ENCODE results near the gene PTPMT1. TPM values are rescaled to one million over a fixed set of nuclear protein-coding genes. Genes with fewer than 3 reads are reported as not detected.
A peak's percentile ranks its signal among the peaks of the same experiment; 100 is the strongest.

Gene PTPMT1
- total RNA-seq, 4 donors from 2014 or later = 84.1 to 111 (median 90.1) TPM

GRCh38 chr11:47605921-47606320 lies 40.5 kb downstream of the PTPMT1 start:
- 81 to 90% methylated on average over 3 of the region's 3 CpGs for WGBS, 2 donors
- TF ChIP-seq CTCF (IDR thresholded peaks at IDR 0.05) = no peak
- no peak for TF ChIP-seq POLR2A (IDR thresholded peaks at IDR 0.05)
- intact Hi-C loops (cut with DNase I; ENCODE audit: low total_unique reads) = no loop called here
- H3K4me3 ChIP-seq (ENCODE audit: low read depth, poor library complexity, severe bottlenecking) = no peak overlapping the region
- peak in 1 of 2 donors; percentile 10 for DNase-seq (ENCODE audit: low spot score in 2 of 2)

DNA sequence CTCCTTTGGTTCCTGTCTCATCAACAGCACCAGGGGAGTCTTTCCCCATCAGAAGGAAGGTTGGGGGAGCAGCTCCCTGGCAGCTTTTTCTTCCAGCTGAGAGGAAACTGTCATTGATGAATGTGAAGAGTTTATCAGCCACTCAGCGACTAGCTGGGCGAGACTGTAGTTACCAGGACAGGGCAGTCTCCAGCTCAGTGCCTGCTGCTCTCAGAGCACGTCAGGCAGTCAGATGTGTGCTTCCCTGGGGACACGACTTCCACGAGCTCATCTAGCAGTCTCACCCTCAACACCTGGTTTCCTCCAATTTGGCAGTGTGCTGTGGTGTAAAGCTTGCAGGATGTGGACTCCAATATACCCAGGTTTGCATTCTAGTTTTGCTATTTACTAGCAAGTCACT lies 41.3 kb downstream of the PTPMT1 start:
- 49 to 50% methylated on average over 5 of the region's 5 CpGs for WGBS, 2 donors
- peak in 1 of 2 donors; percentile 72 for DNase-seq (ENCODE audit: low spot score in 2 of 2)
- no peak overlapping the region for H3K4me3 ChIP-seq (ENCODE audit: low read depth, poor library complexity, severe bottlenecking)
- no peak for TF ChIP-seq CTCF (IDR thresholded peaks at IDR 0.05)
- no peak for TF ChIP-seq POLR2A (IDR thresholded peaks at IDR 0.05)
- intact Hi-C loops (cut with DNase I; ENCODE audit: low total_unique reads) = no loop called here

DNA sequence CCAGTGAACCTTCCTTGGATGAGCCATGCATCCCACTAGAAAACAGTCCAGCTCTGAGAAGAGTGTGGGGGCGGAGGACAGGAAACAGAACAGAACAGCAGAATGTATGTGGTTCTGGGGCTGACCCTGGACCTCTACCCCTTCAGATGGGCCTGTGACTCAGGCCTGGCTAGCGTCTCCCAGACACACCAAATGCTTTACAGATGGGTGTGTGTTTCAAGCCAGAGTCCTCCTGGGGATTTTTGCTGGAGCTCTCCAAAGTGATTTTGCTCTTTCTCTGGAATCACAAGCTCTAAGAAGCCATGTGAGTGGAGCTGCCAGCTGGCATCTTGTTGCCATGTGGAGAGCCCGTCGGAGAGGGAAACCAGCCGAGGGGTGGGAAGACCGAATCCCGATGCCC lies 42.0 kb downstream of the PTPMT1 start:
- no peak overlapping the region for H3K4me3 ChIP-seq (ENCODE audit: low read depth, poor library complexity, severe bottlenecking)
- TF ChIP-seq POLR2A (IDR thresholded peaks at IDR 0.05) = no peak
- DNase-seq (ENCODE audit: low spot score in 2 of 2) = peak in 1 of 2 donors; percentile 83
- intact Hi-C loops (cut with DNase I; ENCODE audit: low total_unique reads) = no loop called here
- WGBS, 2 donors = 44 to 72% methylated on average over 7 of the region's 7 CpGs

DNA sequence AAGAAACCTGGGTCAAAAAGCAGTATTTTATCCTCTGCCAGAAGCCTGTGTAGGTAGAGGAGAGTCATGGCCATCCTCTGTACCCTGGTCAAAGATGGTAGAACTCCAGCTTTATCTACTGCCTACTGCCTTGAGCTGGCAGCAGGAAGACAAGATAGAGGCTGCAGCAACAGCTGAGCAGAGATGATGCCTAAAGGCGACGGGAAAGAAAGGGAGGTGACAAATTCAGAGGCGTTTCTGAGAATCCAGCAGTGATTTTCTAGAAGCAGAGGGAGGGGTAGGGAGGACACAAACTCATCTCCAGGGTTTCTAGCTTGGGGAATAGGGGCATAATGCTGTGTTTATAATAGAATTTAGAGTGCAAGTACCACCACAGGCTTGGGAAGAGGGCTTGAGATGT lies 44.3 kb downstream of the PTPMT1 start:
- intact Hi-C loops (cut with DNase I; ENCODE audit: low total_unique reads) = no loop called here
- DNase-seq (ENCODE audit: low spot score in 2 of 2) = peak in 1 of 2 donors; percentile 20
- no peak overlapping the region for H3K4me3 ChIP-seq (ENCODE audit: low read depth, poor library complexity, severe bottlenecking)
- WGBS, 2 donors = 48 to 51% methylated on average over 3 of the region's 3 CpGs
- TF ChIP-seq POLR2A (IDR thresholded peaks at IDR 0.05) (no peak), CTCF (IDR thresholded peaks at IDR 0.05) (no peak)

DNA sequence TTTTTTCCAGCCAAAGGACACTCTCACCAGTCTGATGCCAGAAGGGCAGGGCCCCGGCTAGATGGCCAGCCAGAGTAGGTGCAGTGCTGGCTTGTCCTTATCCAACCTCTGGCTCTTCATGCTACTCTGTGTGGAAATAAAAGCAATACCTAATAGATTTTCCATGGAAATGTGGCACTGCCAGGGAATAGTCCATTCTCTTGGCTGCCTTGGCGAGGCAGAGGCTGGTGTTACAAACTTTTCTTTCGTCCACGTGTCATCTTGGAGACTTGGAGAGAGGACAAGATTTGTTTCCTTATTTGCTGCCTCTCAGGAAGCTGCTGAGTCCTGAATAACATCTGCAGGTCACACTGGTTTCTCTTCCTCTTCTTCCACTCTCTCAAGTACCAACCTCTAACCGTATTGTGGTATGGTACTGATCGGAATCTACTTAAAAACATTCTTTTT lies 46.0 kb downstream of the PTPMT1 start:
- intact Hi-C loops (cut with DNase I; ENCODE audit: low total_unique reads) = no loop called here
- no peak overlapping the region for H3K4me3 ChIP-seq (ENCODE audit: low read depth, poor library complexity, severe bottlenecking)
- 41 to 44% methylated on average over 6 of the region's 6 CpGs for WGBS, 2 donors
- TF ChIP-seq CTCF (IDR thresholded peaks at IDR 0.05) = no peak
- TF ChIP-seq POLR2A (IDR thresholded peaks at IDR 0.05) = no peak
- DNase-seq (ENCODE audit: low spot score in 2 of 2) = peak in 1 of 2 donors; percentile 58

- intact Hi-C loops (cut with DNase I; ENCODE audit: low total_unique reads) = no loop called here
- TF ChIP-seq POLR2A (IDR thresholded peaks at IDR 0.05) (no peak), CTCF (IDR thresholded peaks at IDR 0.05) (no peak)
- DNase-seq (ENCODE audit: low spot score in 2 of 2) = peak in 1 of 2 donors; percentile 6
- H3K4me3 ChIP-seq (ENCODE audit: low read depth, poor library complexity, severe bottlenecking) = no peak overlapping the region
These were observed 49.9 kb downstream of the PTPMT1 start for GRCh38 chr11:47615249-47615648.
